K562 (cell line): Measurements from ENCODE around the gene SCARF1. TPM values are rescaled to one million over a fixed set of nuclear protein-coding genes. Genes with fewer than 3 reads are reported as not detected.

Experiments used
- CBFA2T2 ChIP-seq: fragments of 450-650 bp; conservative IDR thresholded peaks from 2 replicates; pipeline ENCODE4 v1.6.1; 2017; ENCODE audit warnings: mild to moderate bottlenecking
- POLR2AphosphoS5 ChIP-seq: IDR thresholded peaks from 2 replicates; pipeline ENCODE4 v1.6.1; 2011; ENCODE audit warnings: mild to moderate bottlenecking, low read depth, low read length, moderate library complexity; ENCODE audit not compliant: control insufficient read depth, insufficient read depth
- SNRNP70 ChIP-seq: fragments of 200-400 bp; formaldehyde crosslinking; optimal IDR thresholded peaks from 2 replicates; pipeline ENCODE3; 2017; ENCODE audit warnings: low read depth, low read length
- SRF ChIP-seq, 2 experiments: fragments of 250-450, 450-650 bp in 1 of 2; sonication (Bioruptor Pico) in 1 of 2; sonication (generic) in 1 of 2; formaldehyde crosslinking; IDR thresholded peaks; 2 replicates each; pipeline versions ENCODE4 v1.5.0 to v1.5.1; 2020 to 2022; ENCODE audit warnings: mild to moderate bottlenecking in 1 of 2, missing genetic modification reagents in 1 of 2
- ZNF282 ChIP-seq: sonication (generic); formaldehyde crosslinking; IDR thresholded peaks from 2 replicates; pipeline ENCODE4 v1.8.1; 2023; ENCODE audit warnings: missing genetic modification reagents
- ZNF644 ChIP-seq: fragments of 200-800 bp; sonication (Bioruptor generic); IDR thresholded peaks from 2 replicates; pipeline ENCODE4 v1.6.1; 2016; ENCODE audit warnings: low read depth, missing genetic modification characterization, missing compliant biosample characterization
- polyA plus RNA-seq, 8 experiments: library from polyadenylated mRNA; depleted of rRNA in 4 of 8; stranded (reverse) in 5 of 8; unstranded in 3 of 8; fragments of >200 nt; fragmentation: Nextera tagmentation in 2 of 8; fragmentation: Illumina TruSeq in 1 of 8; extraction: Ambion mirVana in 2 of 8; extraction: Trizol in 1 of 8; gene quantifications; 2 replicates each; pipeline versions ENCODE4 v1.2.1 to v1.2.3, GENCODE V29; 2011 to 2014; ENCODE audit warnings: inconsistent platforms in 1 of 8, missing spikeins in 1 of 8
- total RNA-seq, 7 experiments: library from RNA; depleted of rRNA in 6 of 7; stranded (reverse); fragments of >200 nt in 6 of 7; fragmentation: Illumina TruSeq in 2 of 7; extraction: Trizol in 2 of 7; gene quantifications; 2 replicates each; pipeline versions ENCODE4 v1.2.1 to v1.2.3, GENCODE V29; 2011 to 2021; ENCODE audit warnings: low replicate concordance in 1 of 7
- TF ChIP-seq, protein P1 (sequence below): fragments of 450-650 bp; IDR thresholded peaks from 2 replicates; pipeline ENCODE4 v1.7.1; 2018; ENCODE audit warnings: mild to moderate bottlenecking, low read depth; ENCODE audit not compliant: partially characterized antibody
- TF ChIP-seq, protein P2 (sequence below), 2 experiments: fragments of 450-650 bp; conservative IDR thresholded peaks; 2 replicates each; pipeline ENCODE4 v1.6.1; 2017; ENCODE audit warnings: mild to moderate bottlenecking in 2 of 2, moderate library complexity in 2 of 2
- TF ChIP-seq, protein P3 (sequence below): IDR thresholded peaks from 2 replicates; pipeline ENCODE4 v1.6.1; 2012; ENCODE audit warnings: low read depth, low read length, improper control_type of control experiment, borderline replicate concordance

The SCARF1 gene
- total and polyA plus RNA-seq, 9 of the 15 experiments (the other 6 are each of a cell fraction or from before 2014, with no cell fraction given) = 0.04 to 2.1 (median 0.63) TPM

DNA sequence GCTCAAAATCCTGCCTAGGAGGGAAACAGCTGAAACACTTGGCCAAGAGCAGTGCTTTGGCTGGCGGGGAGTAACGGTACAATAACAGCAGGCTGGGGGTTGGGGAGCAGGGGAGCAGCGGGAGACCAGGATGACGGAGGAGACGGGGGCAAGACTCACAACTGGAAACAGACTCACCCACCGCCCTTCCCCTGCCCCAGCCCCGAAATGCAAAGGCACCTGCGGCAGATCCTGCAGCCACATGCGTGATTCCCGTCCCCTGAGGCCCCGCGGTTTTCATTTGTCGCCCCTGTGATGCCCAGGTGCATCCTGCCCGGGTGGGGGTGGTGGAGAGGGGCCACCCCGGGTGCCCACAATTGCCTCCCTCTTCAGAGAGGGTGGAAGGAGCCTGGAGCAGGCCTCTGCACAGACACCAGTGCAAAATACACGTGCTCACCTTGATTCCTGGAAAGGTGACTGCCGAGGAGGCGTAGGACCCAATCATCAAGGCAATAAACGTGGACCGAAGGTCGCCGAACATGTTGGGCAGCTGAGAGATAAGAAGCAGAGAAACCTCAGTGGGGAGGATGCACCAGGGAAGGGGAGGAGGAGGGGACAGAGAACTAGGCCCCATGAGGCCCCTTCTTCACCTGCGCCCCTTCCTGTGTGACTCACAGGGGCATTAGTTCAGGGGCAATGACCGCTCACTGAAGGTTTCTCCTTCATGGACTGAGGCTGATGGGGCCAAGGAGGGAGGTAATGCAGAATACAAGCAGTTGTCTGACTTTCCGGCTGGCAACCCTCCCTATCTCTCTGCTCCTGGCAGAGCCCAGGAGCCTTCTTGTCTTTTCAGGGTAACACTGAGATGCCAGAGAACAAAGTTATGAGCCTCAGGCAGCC lies 52.5 kb downstream of the SCARF1 start (continued):
- TF ChIP-seq, protein P1, sequence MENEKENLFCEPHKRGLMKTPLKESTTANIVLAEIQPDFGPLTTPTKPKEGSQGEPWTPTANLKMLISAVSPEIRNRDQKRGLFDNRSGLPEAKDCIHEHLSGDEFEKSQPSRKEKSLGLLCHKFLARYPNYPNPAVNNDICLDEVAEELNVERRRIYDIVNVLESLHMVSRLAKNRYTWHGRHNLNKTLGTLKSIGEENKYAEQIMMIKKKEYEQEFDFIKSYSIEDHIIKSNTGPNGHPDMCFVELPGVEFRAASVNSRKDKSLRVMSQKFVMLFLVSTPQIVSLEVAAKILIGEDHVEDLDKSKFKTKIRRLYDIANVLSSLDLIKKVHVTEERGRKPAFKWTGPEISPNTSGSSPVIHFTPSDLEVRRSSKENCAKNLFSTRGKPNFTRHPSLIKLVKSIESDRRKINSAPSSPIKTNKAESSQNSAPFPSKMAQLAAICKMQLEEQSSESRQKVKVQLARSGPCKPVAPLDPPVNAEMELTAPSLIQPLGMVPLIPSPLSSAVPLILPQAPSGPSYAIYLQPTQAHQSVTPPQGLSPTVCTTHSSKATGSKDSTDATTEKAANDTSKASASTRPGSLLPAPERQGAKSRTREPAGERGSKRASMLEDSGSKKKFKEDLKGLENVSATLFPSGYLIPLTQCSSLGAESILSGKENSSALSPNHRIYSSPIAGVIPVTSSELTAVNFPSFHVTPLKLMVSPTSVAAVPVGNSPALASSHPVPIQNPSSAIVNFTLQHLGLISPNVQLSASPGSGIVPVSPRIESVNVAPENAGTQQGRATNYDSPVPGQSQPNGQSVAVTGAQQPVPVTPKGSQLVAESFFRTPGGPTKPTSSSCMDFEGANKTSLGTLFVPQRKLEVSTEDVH = no peak
- TF ChIP-seq SNRNP70 (no peak), POLR2AphosphoS5 (no peak), ZNF644 (tag) (no peak), CBFA2T2 (0 out of 2 replicates have a peak, but pooled peaks have one; percentile 9), SRF (CRISPR knock-in tag; IDR thresholded peaks at IDR 0.05) (no peak), ZNF282 (no peak)
- TF ChIP-seq, protein P2, sequence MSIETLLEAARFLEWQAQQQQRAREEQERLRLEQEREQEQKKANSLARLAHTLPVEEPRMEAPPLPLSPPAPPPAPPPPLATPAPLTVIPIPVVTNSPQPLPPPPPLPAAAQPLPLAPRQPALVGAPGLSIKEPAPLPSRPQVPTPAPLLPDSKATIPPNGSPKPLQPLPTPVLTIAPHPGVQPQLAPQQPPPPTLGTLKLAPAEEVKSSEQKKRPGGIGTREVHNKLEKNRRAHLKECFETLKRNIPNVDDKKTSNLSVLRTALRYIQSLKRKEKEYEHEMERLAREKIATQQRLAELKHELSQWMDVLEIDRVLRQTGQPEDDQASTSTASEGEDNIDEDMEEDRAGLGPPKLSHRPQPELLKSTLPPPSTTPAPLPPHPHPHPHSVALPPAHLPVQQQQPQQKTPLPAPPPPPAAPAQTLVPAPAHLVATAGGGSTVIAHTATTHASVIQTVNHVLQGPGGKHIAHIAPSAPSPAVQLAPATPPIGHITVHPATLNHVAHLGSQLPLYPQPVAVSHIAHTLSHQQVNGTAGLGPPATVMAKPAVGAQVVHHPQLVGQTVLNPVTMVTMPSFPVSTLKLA (conservative IDR thresholded peaks at IDR 0.05) = no peak
- TF ChIP-seq, protein P3, sequence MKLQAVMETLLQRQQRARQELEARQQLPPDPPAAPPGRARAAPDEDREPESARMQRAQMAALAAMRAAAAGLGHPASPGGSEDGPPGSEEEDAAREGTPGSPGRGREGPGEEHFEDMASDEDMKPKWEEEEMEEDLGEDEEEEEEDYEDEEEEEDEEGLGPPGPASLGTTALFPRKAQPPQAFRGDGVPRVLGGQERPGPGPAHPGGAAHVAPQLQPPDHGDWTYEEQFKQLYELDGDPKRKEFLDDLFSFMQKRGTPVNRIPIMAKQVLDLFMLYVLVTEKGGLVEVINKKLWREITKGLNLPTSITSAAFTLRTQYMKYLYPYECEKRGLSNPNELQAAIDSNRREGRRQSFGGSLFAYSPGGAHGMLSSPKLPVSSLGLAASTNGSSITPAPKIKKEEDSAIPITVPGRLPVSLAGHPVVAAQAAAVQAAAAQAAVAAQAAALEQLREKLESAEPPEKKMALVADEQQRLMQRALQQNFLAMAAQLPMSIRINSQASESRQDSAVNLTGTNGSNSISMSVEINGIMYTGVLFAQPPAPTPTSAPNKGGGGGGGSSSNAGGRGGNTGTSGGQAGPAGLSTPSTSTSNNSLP = no peak
